Stromal cell of bone marrow (primary cell): ENCODE data around the gene PACS2.

ENCODE experiments used
- DNase-seq: peaks from one replicate; pipeline ENCODE4 v3.0.0-alpha.2; 2012; ENCODE audit warnings: low read depth

PACS2 gene

GRCh38 chr14:105411017-105411941 is 96.7 kb downstream of the PACS2 start:
- peak; percentile 8 for DNase-seq

GRCh38 chr14:105411985-105412770 is 97.6 kb downstream of the PACS2 start:
- DNase-seq, result no peak

- DNase-seq, result no peak
Observed at GRCh38 chr14:105412771-105413543, 98.4 kb downstream of the PACS2 start.

- DNase-seq, result no peak
Observed at GRCh38 chr14:105413544-105413886, 99.0 kb downstream of the PACS2 start.

GRCh38 chr14:105414456-105415371 is 100.2 kb downstream of the PACS2 start:
- DNase-seq, result peak; percentile 50

- no peak for DNase-seq
Observed at GRCh38 chr14:105415481-105416428, 101.2 kb downstream of the PACS2 start.

GRCh38 chr14:105416671-105417070 is 102.1 kb downstream of the PACS2 start:
- no peak for DNase-seq

- DNase-seq, result no peak
Observed at GRCh38 chr14:105417690-105418121, 103.2 kb downstream of the PACS2 start.

- no peak for DNase-seq
Observed at GRCh38 chr14:105418269-105419194, 104.0 kb downstream of the PACS2 start.

GRCh38 chr14:105419195-105420091 is 104.9 kb downstream of the PACS2 start, which contains the start of gene MTA1:
MTA1 (plus strand) TSS chr14:105419827; CDS start chr14:105420036, 209 bp downstream.
- DNase-seq, result peak; percentile 21

- no peak for DNase-seq
Observed at GRCh38 chr14:105420101-105420973, 105.8 kb downstream of the PACS2 start.

GRCh38 chr14:105420974-105421674 is 106.6 kb downstream of the PACS2 start:
- DNase-seq, result no peak

GRCh38 chr14:105421723-105422615 is 107.4 kb downstream of the PACS2 start:
- DNase-seq, result no peak

GRCh38 chr14:105422695-105423487 is 108.3 kb downstream of the PACS2 start:
- no peak for DNase-seq
